SJCRH30 (cell line): Measurements from ENCODE around the gene MAPK10. TPM values are rescaled to one million over a fixed set of nuclear protein-coding genes. Genes with fewer than 3 reads are reported as not detected.

Experiments
- DNase-seq, 2 experiments: peaks; one replicate each; pipeline ENCODE4 v3.0.0-alpha.2; 2015 to 2020
- H3K27ac ChIP-seq: fragments of 250-450 bp; sonication (Bioruptor Pico); 2 replicates; pipeline ENCODE4 v1.5.1; 2020; ENCODE audit warnings: mild to moderate bottlenecking, moderate library complexity
- H3K27me3 ChIP-seq: fragments of 250-450 bp; sonication (Bioruptor Pico); 2 replicates; pipeline ENCODE4 v1.5.1; 2020; ENCODE audit warnings: mild to moderate bottlenecking, moderate library complexity
- H3K36me3 ChIP-seq: fragments of 250-450 bp; sonication (Bioruptor Pico); 2 replicates; pipeline ENCODE4 v1.5.1; 2020; ENCODE audit warnings: mild to moderate bottlenecking, moderate library complexity
- H3K4me1 ChIP-seq: fragments of 250-450 bp; sonication (Bioruptor Pico); 2 replicates; pipeline ENCODE4 v1.5.1; 2020; ENCODE audit warnings: mild to moderate bottlenecking, moderate library complexity
- H3K4me3 ChIP-seq: fragments of 250-450 bp; sonication (Bioruptor Pico); 2 replicates; pipeline ENCODE4 v1.5.1; 2020; ENCODE audit warnings: mild to moderate bottlenecking, moderate library complexity
- H3K9me3 ChIP-seq: fragments of 250-450 bp; sonication (Bioruptor Pico); replicated peaks from 2 replicates; pipeline ENCODE4 v1.5.1; 2020; ENCODE audit warnings: mild to moderate bottlenecking, moderate library complexity
- total RNA-seq: library from RNA; depleted of rRNA; stranded (reverse); fragments of >200 nt; shearing (Covaris generic); gene quantifications from 2 replicates; pipeline ENCODE4 v1.2.3, GENCODE V29; 2014

Gene MAPK10
- total RNA-seq, 1 experiment from 2014 or later = 46.2 TPM

DNA sequence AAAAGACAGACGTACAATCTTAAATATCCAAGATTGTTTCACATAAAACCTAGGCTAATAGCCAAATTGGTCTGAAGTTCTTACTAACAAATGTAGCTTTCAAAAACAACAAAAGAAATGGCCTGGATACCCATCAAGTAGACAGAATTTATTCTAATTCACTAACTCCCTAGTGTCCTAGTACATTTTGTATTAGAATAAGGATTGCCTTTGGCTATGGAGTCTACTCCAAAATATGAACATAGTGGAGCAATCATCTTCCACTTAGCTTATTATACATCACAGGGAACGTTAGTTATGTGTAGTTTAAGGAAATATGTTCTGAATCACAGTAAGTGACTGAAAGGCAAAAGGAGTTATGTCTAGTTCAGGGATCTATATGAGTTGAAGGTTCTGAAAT lies 81.7 kb downstream of the MAPK10 start:
- H3K36me3 ChIP-seq = no peaks in the 10 kb centered on the region
- no peak for DNase-seq
- H3K27me3 ChIP-seq = no peaks in the 10 kb centered on the region
- H3K9me3 ChIP-seq = no peaks in the 10 kb centered on the region
- no peak overlapping the region for H3K4me3 ChIP-seq
- no peak overlapping the region for H3K27ac ChIP-seq
- no peaks in the 10 kb centered on the region for H3K4me1 ChIP-seq

DNA sequence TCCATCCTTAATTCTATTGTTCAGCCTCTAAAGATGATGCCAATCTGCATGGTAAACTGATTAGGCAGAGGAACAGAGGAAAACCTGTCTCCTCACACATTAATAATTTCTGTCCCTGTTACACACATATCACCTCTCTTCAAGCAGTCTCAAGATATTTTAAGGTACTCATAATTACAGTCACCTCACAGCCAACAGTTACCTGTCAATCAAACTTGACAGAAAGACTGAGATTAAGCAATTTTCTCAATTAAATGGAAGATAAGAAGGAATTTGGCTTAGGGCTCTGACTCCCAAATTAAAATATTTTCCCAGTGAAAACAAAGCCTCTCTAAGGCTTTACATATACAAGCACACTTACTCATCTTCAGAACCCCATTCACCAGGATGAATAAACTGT lies 85.2 kb downstream of the MAPK10 start:
- Histone ChIP-seq H3K36me3 (no peaks in the 10 kb centered on the region), H3K27me3 (no peaks in the 10 kb centered on the region), H3K4me1 (no peaks in the 10 kb centered on the region), H3K27ac (no peak overlapping the region), H3K4me3 (no peak overlapping the region), H3K9me3 (no peaks in the 10 kb centered on the region)
- no peak for DNase-seq

- Histone ChIP-seq H3K27me3 (no peaks in the 10 kb centered on the region), H3K36me3 (no peaks in the 10 kb centered on the region), H3K4me1 (no peaks in the 10 kb centered on the region), H3K4me3 (no peak overlapping the region), H3K9me3 (no peaks in the 10 kb centered on the region), H3K27ac (no peak overlapping the region)
- no peak for DNase-seq
Observed at GRCh38 chr4:86272669-86273068, 87.2 kb downstream of the MAPK10 start.

- Histone ChIP-seq H3K27me3 (no peaks in the 10 kb centered on the region), H3K4me1 (no peaks in the 10 kb centered on the region), H3K36me3 (no peaks in the 10 kb centered on the region), H3K27ac (no peak overlapping the region), H3K4me3 (no peak overlapping the region), H3K9me3 (no peaks in the 10 kb centered on the region)
- no peak for DNase-seq
Observed at GRCh38 chr4:86271057-86271456, 88.8 kb downstream of the MAPK10 start.

GRCh38 chr4:86269354-86269753 lies 90.5 kb downstream of the MAPK10 start:
- H3K4me3 ChIP-seq = no peak overlapping the region
- no peak overlapping the region for H3K27ac ChIP-seq
- H3K27me3 ChIP-seq = no peaks in the 10 kb centered on the region
- H3K36me3 ChIP-seq = no peaks in the 10 kb centered on the region
- peaks cover under 1% of the 10 kb centered on the region; the same call in 1 of the 2 replicates for H3K4me1 ChIP-seq
- no peaks in the 10 kb centered on the region for H3K9me3 ChIP-seq
- DNase-seq = no peak

DNA sequence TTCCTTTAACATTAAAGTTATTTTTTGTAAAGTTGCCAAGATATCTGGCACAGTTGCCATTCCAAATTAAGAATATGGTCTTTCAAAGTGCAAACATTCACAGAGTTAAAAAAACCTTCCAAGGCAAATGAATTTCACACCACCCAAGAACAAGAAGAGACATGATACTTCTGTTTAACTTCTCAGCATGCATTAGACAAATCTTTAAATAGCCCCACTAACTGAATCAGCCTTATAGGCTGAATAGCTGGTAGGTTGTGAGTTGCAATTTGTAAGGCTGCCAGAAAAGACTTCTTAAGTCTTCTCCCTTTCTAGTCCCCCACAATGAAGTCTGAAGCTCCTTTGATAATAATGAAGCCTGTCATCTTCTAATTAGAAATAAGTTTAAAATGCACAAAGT lies 95.6 kb downstream of the MAPK10 start:
- H3K27ac ChIP-seq = no peak overlapping the region
- H3K36me3 ChIP-seq = no peaks in the 10 kb centered on the region
- H3K4me1 ChIP-seq = peaks cover 20% of the 10 kb centered on the region
- no peak overlapping the region for H3K4me3 ChIP-seq
- no peaks in the 10 kb centered on the region for H3K9me3 ChIP-seq
- DNase-seq = peak in 1 of 2 experiments; percentile 32
- no peaks in the 10 kb centered on the region for H3K27me3 ChIP-seq

DNA sequence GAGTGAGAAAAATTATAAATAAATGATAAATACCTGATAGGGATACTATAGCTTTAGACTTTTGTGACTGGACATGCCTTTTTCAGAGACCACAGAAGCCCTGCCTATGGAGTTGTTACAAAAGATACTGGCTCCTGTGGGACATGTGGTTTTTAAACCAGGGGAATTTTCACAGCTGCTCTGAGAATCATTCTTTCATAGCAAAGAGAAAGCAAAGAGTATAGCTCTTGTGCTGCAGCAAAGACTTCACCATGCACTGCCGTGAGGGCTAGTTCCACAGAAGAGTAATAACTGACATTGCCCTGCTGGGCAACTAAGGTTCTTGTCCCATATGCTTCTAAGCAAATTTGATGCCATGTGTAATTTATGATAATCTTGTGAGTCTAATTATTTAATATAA lies 98.2 kb downstream of the MAPK10 start:
- Histone ChIP-seq H3K9me3 (no peaks in the 10 kb centered on the region), H3K27ac (no peak overlapping the region), H3K4me3 (no peak overlapping the region), H3K27me3 (no peaks in the 10 kb centered on the region), H3K4me1 (peaks cover 20% of the 10 kb centered on the region), H3K36me3 (no peaks in the 10 kb centered on the region)
- DNase-seq = peak; percentile 53 to 76

GRCh38 chr4:86256086-86256485 lies 103.8 kb downstream of the MAPK10 start:
- H3K9me3 ChIP-seq = no peaks in the 10 kb centered on the region
- no peaks in the 10 kb centered on the region for H3K4me1 ChIP-seq
- no peaks in the 10 kb centered on the region for H3K36me3 ChIP-seq
- no peak overlapping the region for H3K27ac ChIP-seq
- no peak for DNase-seq
- H3K27me3 ChIP-seq = no peaks in the 10 kb centered on the region
- no peak overlapping the region for H3K4me3 ChIP-seq

GRCh38 chr4:86250619-86251018 lies 109.2 kb downstream of the MAPK10 start:
- DNase-seq = no peak
- Histone ChIP-seq H3K4me3 (no peak overlapping the region), H3K4me1 (no peaks in the 10 kb centered on the region), H3K27ac (no peak overlapping the region), H3K9me3 (no peaks in the 10 kb centered on the region), H3K36me3 (no peaks in the 10 kb centered on the region), H3K27me3 (no peaks in the 10 kb centered on the region)

DNA sequence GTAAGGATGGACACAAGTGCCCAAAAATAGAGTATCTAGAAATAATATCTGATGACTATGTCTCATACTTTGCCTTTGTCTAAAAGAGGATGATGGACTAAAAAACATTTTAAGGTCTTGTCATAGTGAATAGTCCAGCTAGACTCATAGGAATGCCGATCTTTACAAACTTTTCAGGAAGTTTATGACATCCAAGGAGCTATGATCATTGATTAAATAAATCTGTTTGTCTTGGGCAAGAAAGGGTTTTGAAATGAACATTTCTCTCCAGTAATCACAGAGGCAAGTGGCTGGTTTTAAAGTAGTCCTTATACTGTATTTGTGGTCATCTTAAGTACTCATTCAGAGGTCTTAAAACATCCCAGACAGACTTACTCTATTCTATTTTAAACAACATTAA lies 109.8 kb downstream of the MAPK10 start:
- Histone ChIP-seq H3K9me3 (no peaks in the 10 kb centered on the region), H3K4me3 (no peak overlapping the region), H3K36me3 (no peaks in the 10 kb centered on the region), H3K27ac (no peak overlapping the region), H3K27me3 (no peaks in the 10 kb centered on the region), H3K4me1 (no peaks in the 10 kb centered on the region)
- no peak for DNase-seq

GRCh38 chr4:86249074-86249473 lies 110.8 kb downstream of the MAPK10 start:
- no peak for DNase-seq
- H3K36me3 ChIP-seq = no peaks in the 10 kb centered on the region
- H3K27ac ChIP-seq = no peak overlapping the region
- H3K4me1 ChIP-seq = no peaks in the 10 kb centered on the region
- no peaks in the 10 kb centered on the region for H3K27me3 ChIP-seq
- no peaks in the 10 kb centered on the region for H3K9me3 ChIP-seq
- H3K4me3 ChIP-seq = no peak overlapping the region

GRCh38 chr4:86247906-86248305 lies 111.9 kb downstream of the MAPK10 start:
- Histone ChIP-seq H3K4me3 (no peak overlapping the region), H3K36me3 (no peaks in the 10 kb centered on the region), H3K9me3 (no peaks in the 10 kb centered on the region), H3K27me3 (no peaks in the 10 kb centered on the region), H3K4me1 (no peaks in the 10 kb centered on the region), H3K27ac (no peak overlapping the region)
- no peak for DNase-seq

DNA sequence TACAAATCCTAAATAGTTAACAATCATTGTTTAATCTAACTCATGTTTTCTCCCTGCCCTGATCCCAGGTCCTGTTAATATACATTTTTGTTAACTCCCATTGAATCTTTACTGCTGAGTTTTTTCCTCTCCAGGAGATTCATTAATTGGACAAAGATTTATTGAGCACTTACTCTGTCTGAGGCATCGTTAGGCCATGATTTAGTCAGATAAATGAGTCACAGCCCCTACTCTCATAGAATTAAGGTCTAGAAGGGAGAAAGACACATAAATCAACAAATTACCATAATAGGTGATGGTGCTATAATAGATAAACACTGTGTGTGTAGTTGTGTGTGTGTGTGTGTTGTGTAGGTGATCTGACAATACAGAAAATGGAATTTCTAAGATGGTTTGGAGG lies 112.5 kb downstream of the MAPK10 start:
- no peak for DNase-seq
- H3K27ac ChIP-seq = no peak overlapping the region
- H3K36me3 ChIP-seq = no peaks in the 10 kb centered on the region
- no peak overlapping the region for H3K4me3 ChIP-seq
- no peaks in the 10 kb centered on the region for H3K27me3 ChIP-seq
- no peaks in the 10 kb centered on the region for H3K9me3 ChIP-seq
- no peaks in the 10 kb centered on the region for H3K4me1 ChIP-seq

DNA sequence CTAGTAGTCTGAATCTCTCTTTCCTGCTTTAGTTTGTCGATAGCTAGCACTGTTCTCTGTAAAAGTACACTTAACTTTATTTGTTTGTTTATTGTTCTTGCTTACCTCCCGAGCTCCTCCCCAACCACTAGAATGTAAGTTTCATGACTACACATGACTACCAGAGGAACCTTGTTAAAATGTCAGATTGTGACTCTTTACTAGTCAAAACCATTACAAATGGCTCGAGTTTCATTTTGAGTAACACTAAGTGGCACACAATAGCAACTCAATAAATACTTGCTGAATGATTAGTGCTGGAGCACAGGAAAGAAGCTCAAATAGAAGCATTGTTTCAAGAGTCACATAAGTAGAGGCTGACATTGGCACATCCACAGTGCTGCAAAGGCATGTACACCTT lies 116.1 kb downstream of the MAPK10 start:
- Histone ChIP-seq H3K36me3 (no peaks in the 10 kb centered on the region), H3K27me3 (no peaks in the 10 kb centered on the region), H3K4me1 (no peaks in the 10 kb centered on the region), H3K9me3 (no peaks in the 10 kb centered on the region; the same call in 1 of the 2 replicates), H3K4me3 (no peak overlapping the region), H3K27ac (no peak overlapping the region)
- DNase-seq = no peak

GRCh38 chr4:86242677-86243076 lies 117.2 kb downstream of the MAPK10 start:
- Histone ChIP-seq H3K27me3 (no peaks in the 10 kb centered on the region), H3K36me3 (no peaks in the 10 kb centered on the region), H3K4me3 (no peak overlapping the region), H3K4me1 (no peaks in the 10 kb centered on the region), H3K9me3 (no peaks in the 10 kb centered on the region; the same call in 1 of the 2 replicates), H3K27ac (no peak overlapping the region)
- peak in 1 of 2 experiments; percentile 18 for DNase-seq

GRCh38 chr4:86235549-86235948 lies 124.3 kb downstream of the MAPK10 start:
- H3K4me3 ChIP-seq = no peak overlapping the region
- H3K9me3 ChIP-seq = peaks cover 2% of the 10 kb centered on the region; the same call in 1 of the 2 replicates
- H3K27me3 ChIP-seq = no peaks in the 10 kb centered on the region
- H3K4me1 ChIP-seq = no peaks in the 10 kb centered on the region
- H3K27ac ChIP-seq = no peak overlapping the region
- H3K36me3 ChIP-seq = no peaks in the 10 kb centered on the region
- no peak for DNase-seq
